ENCODE results near the gene CCDC85A. TPM values are rescaled to one million over a fixed set of nuclear protein-coding genes. Genes with fewer than 3 reads are reported as not detected.

Gene CCDC85A
- total and polyA plus RNA-seq, 2 of the 4 experiments (the other 2 are of a cell fraction) = 1.1 to 2.2 TPM

DNA sequence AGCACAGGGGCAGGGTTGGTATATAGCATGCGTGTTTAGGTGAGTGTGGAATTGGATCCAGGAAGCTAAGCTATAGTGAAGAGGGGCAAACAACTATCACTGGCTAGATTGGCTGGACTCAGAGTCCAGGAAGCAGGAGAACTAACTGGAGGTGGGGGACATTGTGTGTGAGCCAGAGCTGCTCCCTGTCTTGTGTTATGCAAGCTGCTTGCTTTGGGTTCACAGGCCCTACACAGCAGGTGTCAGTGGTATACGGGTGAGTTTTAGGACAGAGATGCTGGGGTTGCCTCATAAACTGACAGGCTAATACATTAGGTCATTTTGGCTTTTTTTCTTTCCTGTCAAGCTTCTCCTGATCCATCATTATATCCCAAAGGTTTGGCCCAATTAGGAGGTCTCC lies 87.5 kb downstream of the CCDC85A start:
- CTCF ChIA-PET = no interaction called here
- BruUV-seq (replicated peaks) = no TSS peak
- POLR2A ChIA-PET (ENCODE audit: unreplicated experiment) = no interaction called here
- no peak for ATAC-seq (ENCODE audit: low read depth)
- Histone ChIP-seq H3K4me2 (ENCODE audit: low read depth, low read length) (no peak overlapping the region), H3K4ac (ENCODE audit: low read depth, low read length) (no peak overlapping the region), H2AFZ (replicated peaks; ENCODE audit: low read length, poor library complexity) (no peak overlapping the region), H3K9me1 (ENCODE audit: insufficient read depth, low read length) (no peaks in the 10 kb centered on the region), H3K4me3 (ENCODE audit: insufficient read depth, low read depth, low read length) (no peak overlapping the region), H3K23ac (ENCODE audit: low read depth, low read length) (no peak overlapping the region), H3K9ac (ENCODE audit: low read depth, low read length) (no peak overlapping the region), H4K20me1 (ENCODE audit: insufficient read depth, low read length) (no peaks in the 10 kb centered on the region), H3K27ac (ENCODE audit: insufficient read depth, low read length) (no peak overlapping the region), H3K18ac (ENCODE audit: low read depth, low read length) (no peak overlapping the region), H4K91ac (ENCODE audit: insufficient read depth, low read depth, low read length) (no peak overlapping the region), H3K4me1 (ENCODE audit: control insufficient read depth, insufficient read depth, low read length) (no peaks in the 10 kb centered on the region), H3K36me3 (ENCODE audit: control insufficient read depth, insufficient read depth, low read length) (no peaks in the 10 kb centered on the region), H3K9me3 (ENCODE audit: control insufficient read depth, insufficient read depth, low read length) (peaks cover 2% of the 10 kb centered on the region), H2BK20ac (ENCODE audit: low read depth, low read length) (no peak overlapping the region), H2AK9ac (replicated peaks; ENCODE audit: low read depth, low read length, poor library complexity) (no peak overlapping the region), H3K14ac (replicated peaks; ENCODE audit: low read depth, low read length) (no peak overlapping the region), H3K56ac (ENCODE audit: extremely low read depth, insufficient read depth, low read length) (no peak overlapping the region), H2BK120ac (ENCODE audit: low read depth, low read length) (no peak overlapping the region), H4K5ac (ENCODE audit: low read depth, low read length) (no peak overlapping the region), H3K27me3 (ENCODE audit: control insufficient read depth, insufficient read depth, low read length) (no peaks in the 10 kb centered on the region), H2BK5ac (ENCODE audit: low read depth, low read length, poor library complexity, severe bottlenecking) (no peak overlapping the region), H4K8ac (ENCODE audit: low read depth in 2 of 2, low read length in 2 of 2) (no peak overlapping the region), H3K79me1 (ENCODE audit: low read depth in 1 of 2, low read length in 2 of 2) (no peaks in the 10 kb centered on the region), H2BK15ac (ENCODE audit: low read depth, low read length) (no peak overlapping the region), H2AK5ac (ENCODE audit: low read depth, low read length) (no peak overlapping the region)
- TF ChIP-seq POLR2A (IDR thresholded peaks at IDR 0.05; ENCODE audit: low read depth, low read length) (no peak), SMC3 (IDR thresholded peaks at IDR 0.05; ENCODE audit: low read depth, low read length) (no peak), BHLHE40 (IDR thresholded peaks at IDR 0.05; ENCODE audit: low read depth, low read length) (no peak), CHD1 (IDR thresholded peaks at IDR 0.05; ENCODE audit: low read depth, low read length) (no peak), FOS (IDR thresholded peaks at IDR 0.05; ENCODE audit: low read depth, low read length) (no peak)
- in situ Hi-C loops (cut with MboI; ENCODE audit: low sequenced_read_pairs) (no loop called here), dilution Hi-C loops (cut with HindIII; ENCODE audit: low sequenced_read_pairs, unreplicated experiment) (no loop called here), intact Hi-C loops (cut with micrococcal nuclease) (no loop called here)
- WGBS, 2 experiments (ENCODE audit: extremely low coverage in 2 of 2, insufficient read length in 1 of 2) = no CpG with 5 or more reads among the region's 2 CpGs
- DNase-seq = no peak

Measured in IMR-90 (cell line).